Mesendoderm (in vitro differentiated cells): Measurements from ENCODE around the gene MED27.
A peak's percentile ranks its signal among the peaks of the same experiment; 100 is the strongest.

Source experiments
- DNase-seq: peaks from one replicate; pipeline ENCODE4 v3.0.0; 2013
- H2AK5ac ChIP-seq: 2 replicates; pipeline ENCODE4 v1.6.1; 2013; ENCODE audit warnings: low read length, inconsistent platforms
- H2BK120ac ChIP-seq: 2 replicates; pipeline ENCODE4 v1.6.1; 2013; ENCODE audit warnings: low read depth, mild to moderate bottlenecking, low read length, moderate library complexity, mixed read lengths
- H2BK15ac ChIP-seq: replicated peaks from 2 replicates; pipeline ENCODE4 v1.6.1; 2013; ENCODE audit warnings: low read depth, mild to moderate bottlenecking, moderate library complexity
- H2BK5ac ChIP-seq: 2 replicates; pipeline ENCODE4 v1.6.1; 2013; ENCODE audit warnings: low read length, inconsistent platforms
- H3K18ac ChIP-seq: 2 replicates; pipeline ENCODE4 v1.6.1; 2013; ENCODE audit warnings: mild to moderate bottlenecking, low read length, mixed read lengths
- H3K23ac ChIP-seq: one replicate; pipeline ENCODE4 v1.6.1; 2013; ENCODE audit warnings: low read length
- H3K27ac ChIP-seq: 2 replicates; pipeline ENCODE4 v1.5.1; 2013; ENCODE audit warnings: low read depth, mild to moderate bottlenecking, inconsistent platforms, low read length, moderate library complexity
- H3K27me3 ChIP-seq: 2 replicates; pipeline ENCODE4 v1.6.1; 2013; ENCODE audit warnings: low read length, control low read depth, mild to moderate bottlenecking, inconsistent platforms; ENCODE audit not compliant: insufficient read depth, poor library complexity
- H3K36me3 ChIP-seq: 2 replicates; pipeline ENCODE4 v1.6.1; 2013; ENCODE audit warnings: low read length, inconsistent platforms; ENCODE audit not compliant: control insufficient read depth, insufficient read depth
- H3K4ac ChIP-seq: one replicate; pipeline ENCODE4 v1.6.1; 2013; ENCODE audit warnings: low read depth, mild to moderate bottlenecking, low read length, moderate library complexity
- H3K4me1 ChIP-seq: 2 replicates; pipeline ENCODE4 v1.6.1; 2013; ENCODE audit warnings: low read depth, low read length, inconsistent platforms; ENCODE audit not compliant: control insufficient read depth
- H3K4me2 ChIP-seq: 2 replicates; pipeline ENCODE4 v1.6.1; 2013; ENCODE audit warnings: low read length
- H3K4me3 ChIP-seq: 2 replicates; pipeline ENCODE4 v1.5.1; 2013; ENCODE audit warnings: mild to moderate bottlenecking, low read length
- H3K56ac ChIP-seq: one replicate; pipeline ENCODE4 v1.6.1; 2013; ENCODE audit warnings: low read length
- H3K79me1 ChIP-seq: 2 replicates; pipeline ENCODE4 v1.6.1; 2013; ENCODE audit warnings: low read length, inconsistent platforms
- H3K79me2 ChIP-seq: 2 replicates; pipeline ENCODE4 v1.6.1; 2013; ENCODE audit warnings: mild to moderate bottlenecking, low read length; ENCODE audit not compliant: control insufficient read depth, insufficient read depth
- H3K9ac ChIP-seq: 2 replicates; pipeline ENCODE4 v1.6.1; 2013; ENCODE audit warnings: low read length, inconsistent platforms
- H4K5ac ChIP-seq: one replicate; pipeline ENCODE4 v1.6.1; 2013; ENCODE audit warnings: low read length
- H4K8ac ChIP-seq: one replicate; pipeline ENCODE4 v1.6.1; 2013; ENCODE audit warnings: low read depth, mild to moderate bottlenecking, control low read depth, low read length, moderate library complexity
- WGBS: extraction: QIAGEN DNeasy Blood & Tissue Kit; methylation state at CpG from one replicate; pipeline ENCODE4 v1.1.7; 2013; ENCODE audit warnings: low lambda C conversion rate, missing lambda C conversion rate; ENCODE audit not compliant: insufficient coverage; ENCODE audit errors: extremely low coverage; 5-methylcytosine and 5-hydroxymethylcytosine counted together

MED27 gene

GRCh38 chr9:132032238-132032950, 47.3 kb downstream of the MED27 start:
- Histone ChIP-seq H2BK15ac (no peak overlapping the region), H3K27ac (no peak overlapping the region), H3K79me2 (peaks cover 6% of the 10 kb centered on the region), H2BK120ac (no peak overlapping the region), H3K56ac (no peak overlapping the region), H2AK5ac (no peak overlapping the region), H3K18ac (no peak overlapping the region), H3K4me1 (peaks cover 10% of the 10 kb centered on the region), H2BK5ac (no peak overlapping the region), H3K36me3 (no peaks in the 10 kb centered on the region), H4K5ac (no peak overlapping the region), H3K4ac (no peak overlapping the region), H3K23ac (no peak overlapping the region), H3K9ac (no peak overlapping the region), H3K27me3 (no peaks in the 10 kb centered on the region), H3K79me1 (peaks cover 22% of the 10 kb centered on the region), H4K8ac (no peak overlapping the region), H3K4me3 (no peak overlapping the region), H3K4me2 (no peak overlapping the region)
- peak; percentile 75 for DNase-seq
- WGBS, result no CpG with 5 or more reads among the region's 5 CpGs

- no peaks in the 10 kb centered on the region for H3K36me3 ChIP-seq
- no peak overlapping the region for H4K5ac ChIP-seq
- H3K79me2 ChIP-seq, result peaks cover 6% of the 10 kb centered on the region
- no CpG with 5 or more reads among the region's 10 CpGs for WGBS
- no peak overlapping the region for H2AK5ac ChIP-seq
- no peak overlapping the region for H2BK120ac ChIP-seq
- H3K4me1 ChIP-seq, result peaks cover 10% of the 10 kb centered on the region
- H3K18ac ChIP-seq, result no peak overlapping the region
- DNase-seq, result no peak
- no peak overlapping the region for H2BK15ac ChIP-seq
- no peak overlapping the region for H2BK5ac ChIP-seq
- no peak overlapping the region for H3K27ac ChIP-seq
- H4K8ac ChIP-seq, result no peak overlapping the region
- no peak overlapping the region for H3K23ac ChIP-seq
- no peak overlapping the region for H3K56ac ChIP-seq
- no peaks in the 10 kb centered on the region for H3K27me3 ChIP-seq
- H3K4me3 ChIP-seq, result no peak overlapping the region
- H3K4me2 ChIP-seq, result no peak overlapping the region
- H3K4ac ChIP-seq, result no peak overlapping the region
- no peak overlapping the region for H3K9ac ChIP-seq
- peaks cover 22% of the 10 kb centered on the region for H3K79me1 ChIP-seq
Observed at GRCh38 chr9:132031467-132032237, 48.0 kb downstream of the MED27 start.

GRCh38 chr9:132030626-132031325, 48.9 kb downstream of the MED27 start:
- Histone ChIP-seq H2BK5ac (no peak overlapping the region), H3K36me3 (no peaks in the 10 kb centered on the region), H2AK5ac (no peak overlapping the region), H3K4ac (no peak overlapping the region), H2BK15ac (no peak overlapping the region), H3K4me2 (no peak overlapping the region), H2BK120ac (no peak overlapping the region), H4K5ac (no peak overlapping the region), H3K4me1 (peaks cover 10% of the 10 kb centered on the region), H3K18ac (no peak overlapping the region), H3K4me3 (no peak overlapping the region), H3K27me3 (no peaks in the 10 kb centered on the region), H3K79me2 (peaks cover 6% of the 10 kb centered on the region), H3K27ac (no peak overlapping the region), H3K23ac (no peak overlapping the region), H4K8ac (no peak overlapping the region), H3K79me1 (peaks cover 28% of the 10 kb centered on the region), H3K9ac (no peak overlapping the region), H3K56ac (no peak overlapping the region)
- no CpG with 5 or more reads among the region's 3 CpGs for WGBS
- DNase-seq, result no peak

GRCh38 chr9:132027752-132028663, 51.7 kb downstream of the MED27 start:
- WGBS, result no CpG with 5 or more reads among the region's 7 CpGs
- no peak overlapping the region for H3K56ac ChIP-seq

GRCh38 chr9:132026932-132027585, 52.6 kb downstream of the MED27 start:
- no peak overlapping the region for H3K4me2 ChIP-seq
- no peak overlapping the region for H3K4ac ChIP-seq
- no peaks in the 10 kb centered on the region for H3K27me3 ChIP-seq
- H4K8ac ChIP-seq, result no peak overlapping the region
- H3K9ac ChIP-seq, result no peak overlapping the region
- H3K79me1 ChIP-seq, result peaks cover 26% of the 10 kb centered on the region
- H3K36me3 ChIP-seq, result no peaks in the 10 kb centered on the region
- H2BK5ac ChIP-seq, result no peak overlapping the region
- H2BK15ac ChIP-seq, result no peak overlapping the region
- H3K27ac ChIP-seq, result peak overlapping the region; percentile 30
- H3K79me2 ChIP-seq, result peaks cover 6% of the 10 kb centered on the region
- no peak overlapping the region for H3K4me3 ChIP-seq
- H4K5ac ChIP-seq, result no peak overlapping the region
- no peak overlapping the region for H2BK120ac ChIP-seq
- no peak overlapping the region for H3K56ac ChIP-seq
- WGBS, result no CpG with 5 or more reads among the region's 12 CpGs
- H3K23ac ChIP-seq, result no peak overlapping the region
- no peak overlapping the region for H3K18ac ChIP-seq
- H3K4me1 ChIP-seq, result peaks cover 7% of the 10 kb centered on the region
- DNase-seq, result peak; percentile 90
- no peak overlapping the region for H2AK5ac ChIP-seq

More at GRCh38 chr9:132027752-132028663, 51.7 kb downstream of the MED27 start:
- Histone ChIP-seq H3K4ac (no peak overlapping the region), H3K36me3 (no peaks in the 10 kb centered on the region), H3K27ac (no peak overlapping the region), H2BK15ac (no peak overlapping the region), H3K27me3 (no peaks in the 10 kb centered on the region), H3K4me2 (no peak overlapping the region), H3K79me2 (peaks cover 6% of the 10 kb centered on the region), H3K9ac (no peak overlapping the region), H3K4me3 (no peak overlapping the region), H2BK5ac (no peak overlapping the region), H4K5ac (no peak overlapping the region), H2BK120ac (no peak overlapping the region), H4K8ac (no peak overlapping the region), H3K79me1 (peaks cover 26% of the 10 kb centered on the region), H2AK5ac (no peak overlapping the region), H3K18ac (no peak overlapping the region), H3K23ac (no peak overlapping the region), H3K4me1 (peaks cover 7% of the 10 kb centered on the region)
- DNase-seq, result no peak
